DLD1 (cell line): Measurements from ENCODE around the gene CFAP77.

Experiments
- in situ Hi-C: cut with HindIII; loops from 2 replicates; pipeline ENCODE4 v1.10.0; 2017; ENCODE audit warnings: low sequenced_read_pairs

Gene CFAP77

GRCh38 chr9:132407196-132407595, 2.8 kb upstream of the CFAP77 start:
- in situ Hi-C loops: loop anchor here (25.0 kb wide), 1 partner anchor 155 kb away; no protein-coding TSS in a partner anchor

GRCh38 chr9:132408521-132408920, 1.5 kb upstream of the CFAP77 start:
- in situ Hi-C loops: loop anchor here (25.0 kb wide), 1 partner anchor 154 kb away; no protein-coding TSS in a partner anchor

GRCh38 chr9:132410642-132411041, 631 bp downstream of the CFAP77 start:
- in situ Hi-C loops: loop anchor here (10.0 to 25.0 kb wide), 2 partner anchors 152 to 244 kb away; no protein-coding TSS in a partner anchor

- in situ Hi-C loops: loop anchor here (10.0 to 25.0 kb wide), 2 partner anchors 151 to 244 kb away; no protein-coding TSS in a partner anchor
Observed at GRCh38 chr9:132411091-132411508, 1.1 kb downstream of the CFAP77 start.

GRCh38 chr9:132412089-132412488, 2.1 kb downstream of the CFAP77 start:
- in situ Hi-C loops: loop anchor here (10.0 to 25.0 kb wide), 2 partner anchors 150 to 243 kb away; no protein-coding TSS in a partner anchor

- in situ Hi-C loops: loop anchor here (10.0 to 25.0 kb wide), 2 partner anchors 148 to 241 kb away; no protein-coding TSS in a partner anchor
Observed at GRCh38 chr9:132413926-132414325, 3.9 kb downstream of the CFAP77 start.

GRCh38 chr9:132414731-132415130, 4.7 kb downstream of the CFAP77 start:
- in situ Hi-C loops: loop anchor here (10.0 to 25.0 kb wide), 2 partner anchors 148 to 240 kb away; no protein-coding TSS in a partner anchor

GRCh38 chr9:132415181-132415580, 5.2 kb downstream of the CFAP77 start:
- in situ Hi-C loops: loop anchor here (10.0 to 25.0 kb wide), 2 partner anchors 147 to 240 kb away; no protein-coding TSS in a partner anchor

- in situ Hi-C loops: loop anchor here (10.0 to 25.0 kb wide), 2 partner anchors 143 to 236 kb away; no protein-coding TSS in a partner anchor
Observed at GRCh38 chr9:132418726-132419363, 8.8 kb downstream of the CFAP77 start.

- in situ Hi-C loops: loop anchor here (25.0 kb wide), 1 partner anchor 140 kb away; no protein-coding TSS in a partner anchor
Observed at GRCh38 chr9:132422574-132422973, 12.6 kb downstream of the CFAP77 start.

- in situ Hi-C loops: loop anchor here (25.0 kb wide), 1 partner anchor 139 kb away; no protein-coding TSS in a partner anchor
Observed at GRCh38 chr9:132423503-132423902, 13.5 kb downstream of the CFAP77 start.

- in situ Hi-C loops: loop anchor here (25.0 kb wide), 1 partner anchor 137 kb away; no protein-coding TSS in a partner anchor
Observed at GRCh38 chr9:132424857-132425674, 15.1 kb downstream of the CFAP77 start.

GRCh38 chr9:132425675-132426062, 15.7 kb downstream of the CFAP77 start:
- in situ Hi-C loops: no loop called here

- in situ Hi-C loops: no loop called here
Observed at GRCh38 chr9:132426639-132427414, 16.8 kb downstream of the CFAP77 start.

- in situ Hi-C loops: no loop called here
Observed at GRCh38 chr9:132430998-132431397, 21.0 kb downstream of the CFAP77 start.

GRCh38 chr9:132434881-132435280, 24.9 kb downstream of the CFAP77 start:
- in situ Hi-C loops: no loop called here

GRCh38 chr9:132439153-132439552, 29.1 kb downstream of the CFAP77 start:
- in situ Hi-C loops: no loop called here

- in situ Hi-C loops: no loop called here
Observed at GRCh38 chr9:132440735-132441134, 30.7 kb downstream of the CFAP77 start.

GRCh38 chr9:132441404-132441803, 31.4 kb downstream of the CFAP77 start:
- in situ Hi-C loops: no loop called here

- in situ Hi-C loops: no loop called here
Observed at GRCh38 chr9:132443951-132444607, 34.1 kb downstream of the CFAP77 start.
